Peyer's patch (tissue), 4 donors: ENCODE measurements around the gene DNAH14. TPM values are rescaled to one million over a fixed set of nuclear protein-coding genes. Genes with fewer than 3 reads are reported as not detected.
"Not testable (repeated sequence)": the region's sequence is repeated elsewhere in the genome, so short reads cannot be mapped to it uniquely, and the experiment has no call there.

Experiments used
- DNase-seq, 3 donors: peaks; one replicate each; pipeline ENCODE4 v3.0.0-alpha.2; 2017 to 2019
- H3K27ac ChIP-seq, 4 donors: fragments of 200-600 bp; sonication (generic); one replicate each; pipeline ENCODE4 v1.5.1; 2016 to 2019
- H3K27me3 ChIP-seq, 2 donors: fragments of 200-600 bp; sonication (generic); one replicate each; pipeline ENCODE4 v1.5.1; 2019
- H3K36me3 ChIP-seq, 3 donors: fragments of 200-600 bp; sonication (generic); one replicate each; pipeline ENCODE4 v1.5.1; 2016 to 2019
- H3K4me1 ChIP-seq, 4 donors: fragments of 200-600 bp; sonication (generic); one replicate each; pipeline ENCODE4 v1.5.1; 2016 to 2019
- H3K4me3 ChIP-seq, 4 donors: fragments of 200-600 bp; sonication (generic); 1 replicate in 3 of 4; 2 replicates in 1 of 4; pipeline ENCODE4 v1.5.1; 2016 to 2019; ENCODE audit warnings: mild to moderate bottlenecking in 1 of 4
- H3K9me3 ChIP-seq, 4 donors: fragments of 200-600 bp; sonication (generic); one replicate each; pipeline ENCODE4 v1.5.1; 2016 to 2019; ENCODE audit warnings: mild to moderate bottlenecking in 1 of 4
- POLR2A ChIP-seq, 2 donors: fragments of 450-650 bp; IDR thresholded peaks; one replicate each; pipeline ENCODE4 v1.5.1; 2017; ENCODE audit warnings: antibody characterized with exemption in 2 of 2, mild to moderate bottlenecking in 2 of 2, moderate library complexity in 2 of 2
- total RNA-seq, 4 donors: library from RNA; depleted of rRNA; stranded (reverse); fragments of >200 nt; gene quantifications; one replicate each; pipeline ENCODE4 v1.1.0, GENCODE V29; 2016
- TF ChIP-seq, protein P1 (sequence below), 6 experiments: fragments of 450-650 bp in 4 of 6; fragments of 200-600 bp in 2 of 6; sonication (generic) in 1 of 6; IDR thresholded peaks; one replicate each; pipeline ENCODE4 v1.5.1; 2017 to 2019; ENCODE audit warnings: antibody characterized with exemption in 6 of 6, mild to moderate bottlenecking in 3 of 6, moderate library complexity in 1 of 6

DNAH14 gene
- total RNA-seq, 4 donors from 2014 or later, result 6.5 to 11.0 (median 7.4) TPM

DNA sequence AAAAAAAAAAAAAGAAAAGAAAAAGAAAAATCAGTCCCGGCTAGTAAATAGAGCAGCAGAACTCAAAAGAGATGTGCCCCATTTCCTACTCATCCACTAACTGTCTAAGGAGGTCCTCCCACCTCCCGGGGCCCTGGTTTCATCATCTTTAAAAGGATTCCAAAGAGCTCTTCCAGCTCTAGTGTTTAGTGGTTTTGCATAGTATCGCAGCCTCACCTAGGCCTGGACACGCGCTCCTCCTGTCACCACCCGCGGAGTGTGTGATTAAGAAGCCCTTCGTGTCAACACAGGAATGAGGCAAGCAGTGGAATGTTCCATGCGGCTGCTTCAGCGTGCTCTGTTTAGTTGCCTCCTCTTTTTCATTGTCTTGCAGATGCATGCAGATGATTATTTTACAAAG, 449.4 kb downstream of the DNAH14 start:
- Histone ChIP-seq H3K27ac (no peak overlapping the region), H3K9me3 (no peaks in the 10 kb centered on the region), H3K4me3 (no peak overlapping the region)

GRCh38 chr1:225380691-225381090, 451.2 kb downstream of the DNAH14 start:
- H3K27me3 ChIP-seq, result no peaks in the 10 kb centered on the region
- no peak overlapping the region for H3K4me3 ChIP-seq
- H3K36me3 ChIP-seq, result no peaks in the 10 kb centered on the region
- H3K4me1 ChIP-seq, result no peaks in the 10 kb centered on the region
- H3K27ac ChIP-seq, result no peak overlapping the region
- DNase-seq, result no peak
- no peak for TF ChIP-seq POLR2A (IDR thresholded peaks at IDR 0.05)
- TF ChIP-seq, protein P1, sequence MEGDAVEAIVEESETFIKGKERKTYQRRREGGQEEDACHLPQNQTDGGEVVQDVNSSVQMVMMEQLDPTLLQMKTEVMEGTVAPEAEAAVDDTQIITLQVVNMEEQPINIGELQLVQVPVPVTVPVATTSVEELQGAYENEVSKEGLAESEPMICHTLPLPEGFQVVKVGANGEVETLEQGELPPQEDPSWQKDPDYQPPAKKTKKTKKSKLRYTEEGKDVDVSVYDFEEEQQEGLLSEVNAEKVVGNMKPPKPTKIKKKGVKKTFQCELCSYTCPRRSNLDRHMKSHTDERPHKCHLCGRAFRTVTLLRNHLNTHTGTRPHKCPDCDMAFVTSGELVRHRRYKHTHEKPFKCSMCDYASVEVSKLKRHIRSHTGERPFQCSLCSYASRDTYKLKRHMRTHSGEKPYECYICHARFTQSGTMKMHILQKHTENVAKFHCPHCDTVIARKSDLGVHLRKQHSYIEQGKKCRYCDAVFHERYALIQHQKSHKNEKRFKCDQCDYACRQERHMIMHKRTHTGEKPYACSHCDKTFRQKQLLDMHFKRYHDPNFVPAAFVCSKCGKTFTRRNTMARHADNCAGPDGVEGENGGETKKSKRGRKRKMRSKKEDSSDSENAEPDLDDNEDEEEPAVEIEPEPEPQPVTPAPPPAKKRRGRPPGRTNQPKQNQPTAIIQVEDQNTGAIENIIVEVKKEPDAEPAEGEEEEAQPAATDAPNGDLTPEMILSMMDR (IDR thresholded peaks at IDR 0.05), result no peak
- H3K9me3 ChIP-seq, result no peaks in the 10 kb centered on the region

More for the DNA sequence above, 449.4 kb downstream of the DNAH14 start:
- Histone ChIP-seq H3K36me3 (no peaks in the 10 kb centered on the region), H3K4me1 (no peaks in the 10 kb centered on the region), H3K27me3 (no peaks in the 10 kb centered on the region)
- no peak for DNase-seq
- no peak for TF ChIP-seq POLR2A (IDR thresholded peaks at IDR 0.05)
- TF ChIP-seq, protein P1 (IDR thresholded peaks at IDR 0.05), result no peak

DNA sequence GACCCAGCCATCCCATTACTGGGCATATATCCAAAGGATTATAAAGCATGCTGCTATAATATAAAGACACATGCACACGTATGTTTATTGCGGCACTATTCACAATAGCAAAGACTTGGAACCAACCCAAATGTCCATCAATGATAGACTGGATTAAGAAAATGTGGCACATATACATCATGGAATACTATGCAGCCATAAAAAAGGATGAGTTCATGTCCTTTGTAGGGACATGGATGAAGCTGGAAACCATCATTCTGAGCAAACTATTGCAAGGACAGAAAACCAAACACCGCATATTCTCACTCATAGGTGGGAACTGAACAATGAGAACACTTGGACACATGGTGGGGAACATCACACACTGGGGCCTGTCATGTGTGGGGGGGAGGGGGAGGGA, 457.4 kb downstream of the DNAH14 start:
- DNase-seq, H3K36me3 ChIP-seq, H3K4me1 ChIP-seq, H3K27ac ChIP-seq, H3K27me3 ChIP-seq, H3K4me3 ChIP-seq, H3K9me3 ChIP-seq: not testable (repeated sequence)

DNA sequence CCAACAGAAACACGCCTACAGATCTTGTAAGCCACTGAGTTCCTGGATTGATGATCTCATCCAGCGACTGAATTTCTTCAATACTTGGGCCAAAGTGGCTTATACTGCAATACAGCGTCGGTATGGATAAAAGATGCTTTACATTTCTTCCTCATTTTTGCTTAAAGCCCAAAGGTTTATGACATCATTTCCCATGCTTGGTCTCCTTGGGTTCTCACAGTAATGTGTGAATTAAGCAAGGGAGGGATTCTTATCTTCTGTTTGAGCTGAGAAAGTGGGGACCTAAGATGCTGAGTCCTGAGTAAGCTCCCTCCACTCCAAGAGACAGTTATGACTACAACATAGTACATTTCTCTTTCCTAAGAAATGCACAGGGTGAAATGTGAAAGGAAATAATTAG, 458.9 kb downstream of the DNAH14 start:
- no peaks in the 10 kb centered on the region for H3K36me3 ChIP-seq
- DNase-seq, result no peak
- no peak overlapping the region for H3K4me3 ChIP-seq
- H3K4me1 ChIP-seq, result no peaks in the 10 kb centered on the region
- no peak for TF ChIP-seq POLR2A (IDR thresholded peaks at IDR 0.05)
- TF ChIP-seq, protein P1 (IDR thresholded peaks at IDR 0.05), result no peak
- H3K27ac ChIP-seq, result no peak overlapping the region
- H3K9me3 ChIP-seq, result no peaks in the 10 kb centered on the region
- H3K27me3 ChIP-seq, result no peaks in the 10 kb centered on the region

DNA sequence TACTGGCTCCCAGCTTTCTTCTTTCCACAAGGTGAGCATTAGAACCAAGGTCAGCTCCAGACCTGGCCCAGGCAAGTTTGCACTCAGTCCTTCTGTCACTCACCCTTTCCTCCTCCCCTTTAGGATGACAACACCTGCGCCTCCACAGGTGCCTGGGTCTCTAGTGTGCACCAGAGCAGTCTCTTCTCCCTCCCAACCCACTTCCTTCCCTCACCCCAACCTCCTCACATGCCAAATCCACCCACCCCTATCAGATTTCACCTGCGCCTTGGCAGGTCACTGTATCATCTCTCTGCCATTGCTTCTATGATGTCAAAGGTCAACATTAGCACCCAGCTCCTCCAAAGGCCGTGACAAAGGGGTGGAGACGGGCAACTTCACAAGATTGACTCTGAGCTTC, 460.4 kb downstream of the DNAH14 start:
- Histone ChIP-seq H3K27me3 (no peaks in the 10 kb centered on the region), H3K36me3 (no peaks in the 10 kb centered on the region), H3K27ac (no peak overlapping the region), H3K4me3 (no peak overlapping the region), H3K9me3 (no peaks in the 10 kb centered on the region), H3K4me1 (no peaks in the 10 kb centered on the region)
- no peak for DNase-seq
- TF ChIP-seq, protein P1 (IDR thresholded peaks at IDR 0.05), result no peak
- no peak for TF ChIP-seq POLR2A (IDR thresholded peaks at IDR 0.05)

DNA sequence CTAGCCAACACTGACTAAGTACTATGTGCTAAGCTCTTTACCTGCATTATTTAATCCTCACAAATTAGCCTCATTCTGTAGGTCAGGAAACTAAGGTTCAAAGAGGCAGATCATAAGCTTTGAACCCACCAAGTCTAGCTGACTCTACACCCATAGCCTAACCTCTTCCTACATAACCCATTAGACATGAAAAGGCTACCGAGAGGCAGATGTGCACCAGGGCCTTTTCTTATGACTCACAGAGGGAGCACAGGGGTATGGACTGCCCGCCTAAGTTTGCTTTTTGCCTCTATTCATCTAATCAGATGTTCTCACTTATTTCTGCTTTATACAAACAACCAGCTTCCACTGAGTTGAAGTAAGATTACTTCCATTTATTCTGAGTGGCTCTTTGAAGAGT, 466.9 kb downstream of the DNAH14 start:
- H3K4me3 ChIP-seq, result no peak overlapping the region

More for the DNA sequence above, 466.9 kb downstream of the DNAH14 start:
- peaks cover 0 to 26% (median 0%) of the 10 kb centered on the region in 3 donors for H3K36me3 ChIP-seq
- H3K27me3 ChIP-seq, result no peaks in the 10 kb centered on the region
- H3K4me1 ChIP-seq, result no peaks in the 10 kb centered on the region
- no peak for DNase-seq
- H3K9me3 ChIP-seq, result no peaks in the 10 kb centered on the region
- TF ChIP-seq, protein P1 (IDR thresholded peaks at IDR 0.05), result no peak
- no peak for TF ChIP-seq POLR2A (IDR thresholded peaks at IDR 0.05)
- no peak overlapping the region for H3K27ac ChIP-seq
